Amniotic stem cell (primary cell): ENCODE results near the gene RCOR3.
"Not testable (repeated sequence)": the region's sequence is repeated elsewhere in the genome, so short reads cannot be mapped to it uniquely, and the experiment has no call there.

Source experiments
- DNase-seq: peaks from one replicate; lab custom pipeline; 2025; lab: John Stamatoyannopoulos, UW

Gene RCOR3

DNA sequence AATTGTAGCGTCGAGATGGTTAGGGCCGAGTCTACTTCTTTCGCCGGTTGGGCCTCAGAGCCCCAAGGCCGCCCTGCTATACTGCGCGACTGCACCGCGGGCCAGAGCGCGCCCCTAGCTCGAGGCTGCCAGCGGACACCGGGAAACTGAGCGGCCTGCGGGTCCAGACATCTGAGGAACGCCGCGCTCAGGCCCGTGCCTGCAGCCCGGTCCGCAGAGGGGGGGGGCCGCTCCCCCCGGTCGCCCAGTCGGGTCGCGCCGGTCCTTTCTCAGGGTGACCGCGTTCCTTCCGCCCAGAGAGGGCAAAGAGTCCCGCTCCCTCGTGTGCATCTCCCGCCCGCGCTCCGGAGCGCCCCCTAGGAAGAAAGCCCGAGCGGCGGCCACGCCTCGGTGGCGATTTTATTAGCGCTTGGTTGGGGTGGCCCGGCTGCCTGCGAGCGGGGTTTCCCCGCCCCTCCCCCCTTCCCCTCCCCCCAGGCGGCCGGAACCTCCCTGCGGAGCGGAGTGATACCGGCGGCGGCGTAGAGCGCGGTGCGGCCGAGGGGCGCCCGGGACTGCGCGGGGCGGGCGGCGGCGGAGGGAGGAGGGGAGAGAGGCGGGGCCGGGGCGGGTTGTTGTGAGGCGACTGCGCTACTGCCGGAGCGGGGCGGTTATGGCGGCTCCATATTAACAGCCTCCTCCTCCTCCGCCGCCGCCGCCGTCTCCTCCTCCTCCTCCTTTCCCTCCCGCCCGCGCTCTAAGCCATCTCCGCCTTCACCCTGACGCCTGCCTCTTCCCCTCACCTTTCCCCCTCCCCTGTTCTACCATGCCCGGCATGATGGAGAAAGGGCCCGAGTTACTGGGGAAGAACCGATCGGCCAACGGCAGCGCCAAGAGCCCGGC is at the start of gene RCOR3:
RCOR3 (plus strand) TSS at position 611 of the 882 bp plus-strand sequence; CDS start at position 806, 195 bp downstream.
- peak; percentile 83 for DNase-seq

DNA sequence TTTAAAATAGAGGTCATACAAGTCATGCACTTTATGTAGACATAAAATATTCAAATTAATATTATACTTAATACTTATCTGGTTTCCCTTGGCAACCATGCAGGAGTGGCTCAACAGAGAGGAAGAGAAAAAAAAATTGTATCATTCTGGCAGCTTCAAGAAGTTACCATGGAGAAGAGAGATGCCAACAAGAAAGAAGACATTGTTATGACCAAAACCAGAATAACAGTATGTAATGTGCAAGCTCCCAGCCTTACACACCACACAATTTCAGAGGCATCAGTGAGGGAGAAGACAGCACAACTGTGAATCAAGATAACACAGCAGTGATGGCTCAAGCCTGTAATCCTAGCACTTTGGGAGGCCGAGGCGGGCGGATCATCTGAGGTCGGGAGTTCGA is 49.1 kb upstream of the RCOR3 start:
- no peak for DNase-seq

DNA sequence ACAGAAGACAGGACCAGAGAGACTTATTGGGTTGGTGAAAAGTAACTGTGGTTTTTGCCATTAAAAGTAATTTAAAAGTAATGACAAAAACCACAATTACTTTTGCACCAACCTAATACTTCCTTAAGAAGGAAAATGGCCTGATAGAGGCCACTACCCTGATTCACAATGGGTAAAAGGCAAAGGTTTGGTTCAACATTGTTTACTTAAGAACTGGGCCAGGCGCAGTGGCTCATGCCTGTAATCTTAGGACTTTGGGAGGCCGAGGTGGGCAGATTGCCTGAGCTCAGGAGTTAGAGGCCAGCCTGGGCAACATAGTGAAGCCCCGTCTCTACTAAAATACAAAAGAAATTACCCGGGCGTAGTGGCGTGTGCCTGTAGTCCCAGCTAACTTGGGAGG is 48.2 kb upstream of the RCOR3 start:
- no peak for DNase-seq

DNA sequence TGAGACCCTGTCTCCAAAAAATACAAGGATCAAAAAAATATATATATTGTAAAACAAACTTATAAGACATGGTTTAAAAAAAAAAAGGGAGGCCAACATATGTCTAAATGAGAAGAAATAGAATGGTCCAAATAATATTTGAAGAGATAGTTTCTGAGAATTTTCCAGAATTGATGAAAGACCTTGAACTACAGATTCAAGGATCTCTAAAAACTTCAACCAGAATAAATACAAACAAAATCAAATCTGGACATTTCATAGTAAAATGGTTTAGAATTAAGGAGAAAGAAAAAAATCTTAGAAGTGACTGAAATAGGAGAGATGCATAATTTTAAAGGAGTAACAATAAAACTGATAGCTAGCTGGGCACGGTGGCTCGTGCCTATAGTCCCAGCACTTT is 45.5 kb upstream of the RCOR3 start:
- DNase-seq: no peak

DNA sequence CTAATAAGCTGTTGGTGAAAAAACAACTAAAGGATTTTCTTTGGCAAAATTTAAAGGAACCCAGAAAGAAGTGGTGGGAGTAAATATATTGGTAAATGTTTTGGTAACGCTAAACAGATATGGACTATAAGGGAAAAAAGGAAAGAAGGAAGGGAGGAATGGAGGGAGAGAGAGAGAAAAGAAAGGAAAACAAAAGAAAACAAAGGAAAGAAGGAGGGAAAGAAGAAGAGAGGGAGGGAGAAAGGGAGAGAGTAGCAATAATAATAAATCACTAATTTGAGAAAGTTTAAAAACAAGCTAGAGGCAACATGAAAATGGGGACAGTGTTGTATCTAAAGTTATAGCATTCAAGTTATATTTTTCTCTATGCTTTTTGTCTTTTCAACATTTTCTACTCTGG is 43.6 kb upstream of the RCOR3 start:
- DNase-seq: no peak

DNA sequence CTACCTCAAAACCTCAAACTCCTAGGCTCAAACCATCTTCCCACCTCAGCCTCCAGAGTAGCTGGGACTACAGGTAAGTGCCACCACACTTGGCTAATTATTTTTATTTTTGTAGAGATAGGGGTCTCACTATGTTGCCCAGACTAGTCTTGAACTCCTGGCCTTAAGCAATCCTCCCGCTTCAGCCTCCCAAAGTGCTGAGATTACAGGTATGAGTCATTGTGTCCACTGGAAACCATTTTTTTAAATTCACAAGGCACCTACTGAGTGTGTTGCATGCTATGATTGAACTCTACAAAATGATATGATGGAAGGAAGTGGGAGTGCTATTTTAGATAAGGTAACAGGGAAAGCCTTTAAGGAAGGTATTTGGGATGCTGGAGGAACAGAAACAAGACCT is 41.8 kb upstream of the RCOR3 start:
- DNase-seq: no peak

DNA sequence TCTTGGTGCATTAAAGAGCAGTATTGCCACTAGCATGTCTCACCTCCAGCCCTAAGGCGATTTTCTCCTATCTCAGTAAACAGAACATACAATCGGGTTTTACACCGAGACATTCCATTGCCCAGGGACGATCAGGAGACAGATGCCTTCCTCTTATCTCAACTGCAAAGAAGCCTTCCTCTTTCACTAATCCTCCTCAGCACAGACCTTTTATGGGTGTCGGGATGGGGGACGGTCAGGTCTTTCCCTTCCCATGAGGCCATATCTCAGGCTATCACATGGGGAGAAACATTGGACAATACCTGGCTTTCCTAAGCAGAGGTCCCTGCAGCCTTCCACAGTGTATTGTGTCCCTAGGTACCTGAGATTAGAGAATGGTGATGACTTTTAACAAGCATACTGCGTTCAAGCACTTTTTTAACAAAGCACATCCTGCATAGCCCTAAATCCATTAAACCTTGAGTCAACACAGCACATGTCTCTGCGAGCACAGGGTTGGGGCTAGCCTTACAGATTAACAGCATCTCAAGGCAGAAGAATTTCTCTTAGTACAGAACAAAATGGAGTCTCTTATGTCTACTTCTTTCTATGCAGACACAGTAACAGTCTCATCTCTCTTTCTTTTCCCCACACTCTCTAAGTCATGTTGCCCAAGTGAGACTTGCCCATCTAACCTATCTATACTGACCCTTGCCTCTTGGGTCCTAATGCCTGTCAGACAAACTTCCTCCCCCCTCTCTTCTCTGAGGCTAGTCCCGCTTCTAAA is 36.5 kb upstream of the RCOR3 start:
- DNase-seq: not testable (repeated sequence)

DNA sequence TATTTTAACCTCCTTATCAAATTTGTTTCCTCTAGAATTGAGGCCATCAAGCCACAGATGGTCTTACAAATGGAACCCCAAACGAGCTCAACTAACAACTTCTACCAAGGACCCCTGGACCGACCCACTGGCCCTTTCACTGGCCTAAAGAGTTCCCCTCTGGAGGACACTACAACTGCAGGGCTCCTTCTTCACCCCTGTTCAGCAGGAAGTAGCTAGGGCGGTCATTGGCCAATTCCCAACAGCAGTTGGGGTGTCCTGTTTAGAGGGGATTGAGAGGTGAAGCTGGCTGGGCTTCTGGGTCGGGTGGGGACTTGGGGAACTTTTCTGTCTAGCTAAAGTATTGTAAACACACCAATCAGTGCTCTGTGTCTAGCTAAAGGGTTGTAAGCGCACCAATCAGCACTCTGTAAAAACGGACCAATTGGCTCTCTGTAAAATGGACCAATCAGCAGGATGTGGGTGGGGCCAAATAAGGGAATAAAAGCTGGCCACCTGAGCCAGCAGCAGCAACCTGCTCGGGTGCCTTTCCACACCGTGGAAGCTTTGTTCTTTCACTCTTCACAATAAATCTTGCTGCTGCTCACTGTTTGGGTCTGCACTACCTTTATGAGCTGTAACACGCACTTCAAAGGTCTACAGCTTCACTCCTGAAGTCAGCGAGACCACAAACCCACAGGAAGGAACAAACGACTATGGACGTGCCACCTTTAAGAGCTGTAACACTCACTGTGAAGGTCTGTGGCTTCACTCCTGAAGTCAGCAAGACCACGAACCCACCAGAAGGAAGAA is 30.4 kb upstream of the RCOR3 start:
- DNase-seq: not testable (repeated sequence)

DNA sequence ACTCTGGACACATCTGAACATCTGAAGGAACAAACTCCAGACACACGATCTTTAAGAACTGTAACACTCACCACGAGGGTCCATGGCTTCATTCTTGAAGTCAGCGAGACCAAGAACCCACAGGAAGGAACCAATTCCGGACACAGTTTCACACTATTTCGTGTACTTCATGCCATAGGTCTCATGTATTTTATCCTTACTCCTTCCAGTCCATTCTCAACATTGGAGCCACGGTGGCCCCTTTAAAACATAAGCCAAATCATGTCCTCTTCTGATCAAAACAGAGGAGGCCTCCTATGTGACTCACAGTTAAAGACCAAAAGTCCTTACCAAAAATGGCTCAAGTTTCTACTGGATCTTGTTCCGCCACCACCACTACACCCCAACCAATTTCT is 29.8 kb upstream of the RCOR3 start:
- DNase-seq: no peak

DNA sequence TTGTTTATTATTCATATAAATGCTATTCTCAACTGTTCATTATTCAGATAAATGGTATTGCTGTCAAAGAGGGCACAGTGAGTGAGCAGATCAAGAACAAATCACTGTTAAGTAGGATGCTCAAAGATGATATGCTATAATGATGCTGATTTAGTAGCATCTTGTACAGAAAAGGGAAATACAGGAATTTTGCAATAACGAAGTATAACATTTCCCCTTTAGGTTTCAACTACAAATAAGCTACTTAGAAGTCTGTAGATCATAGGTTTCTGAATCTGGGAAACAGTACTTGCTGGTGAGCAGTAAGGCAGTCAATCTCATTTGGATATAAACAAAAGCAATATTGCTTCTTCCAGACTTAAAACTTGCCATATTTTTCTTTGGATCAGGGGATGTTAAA is 27.3 kb upstream of the RCOR3 start:
- DNase-seq: no peak

DNA sequence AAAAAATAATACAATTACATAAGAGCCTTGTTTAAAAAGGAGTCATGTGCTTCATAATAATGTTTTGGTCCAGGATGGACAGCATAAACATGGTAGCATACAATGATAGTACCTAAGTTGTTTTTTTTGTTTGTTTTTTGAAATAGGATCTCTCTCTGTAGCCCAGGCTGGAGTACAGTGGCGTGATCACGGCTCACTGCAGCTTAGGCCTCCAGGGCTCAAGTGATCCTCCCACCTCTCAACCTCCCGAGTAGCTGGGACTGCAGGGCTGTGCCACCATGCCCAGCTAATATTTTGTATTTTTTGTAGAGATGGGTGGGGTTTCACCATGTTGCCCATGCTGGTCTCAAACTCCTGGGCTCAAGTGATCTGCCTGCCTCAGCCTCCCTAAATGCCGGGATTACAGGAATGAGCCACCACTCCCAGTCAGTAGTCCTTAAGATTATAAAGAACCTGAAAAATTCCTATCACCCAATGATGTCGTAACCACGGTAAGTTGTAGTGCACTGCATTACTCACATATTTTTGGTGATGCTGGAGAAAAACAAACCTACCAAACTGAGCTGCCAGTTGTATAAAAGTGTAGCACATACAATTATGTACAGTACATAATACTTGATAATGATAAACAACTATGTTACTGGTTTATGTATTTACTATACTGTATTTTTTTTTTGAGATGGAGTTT is 22.4 kb upstream of the RCOR3 start:
- DNase-seq: no peak

DNA sequence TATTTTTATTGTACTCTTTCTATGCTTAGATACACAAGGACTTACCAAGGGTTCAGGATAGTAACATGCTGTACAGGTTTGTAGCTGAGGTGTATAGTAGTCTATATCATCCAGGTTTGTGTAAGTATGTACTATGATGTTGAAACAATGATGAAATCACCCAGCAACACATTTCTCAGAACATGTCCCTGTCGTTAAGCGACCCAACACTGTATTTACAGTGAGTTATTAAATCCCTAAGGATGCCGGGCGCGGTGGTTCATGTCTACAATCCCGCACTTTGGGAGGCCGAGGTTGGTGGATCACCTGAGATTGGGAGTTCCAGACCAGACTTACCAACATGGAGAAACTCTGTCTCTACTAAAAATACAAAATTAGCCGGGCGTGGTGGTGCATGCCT is 21.6 kb upstream of the RCOR3 start:
- no peak for DNase-seq

DNA sequence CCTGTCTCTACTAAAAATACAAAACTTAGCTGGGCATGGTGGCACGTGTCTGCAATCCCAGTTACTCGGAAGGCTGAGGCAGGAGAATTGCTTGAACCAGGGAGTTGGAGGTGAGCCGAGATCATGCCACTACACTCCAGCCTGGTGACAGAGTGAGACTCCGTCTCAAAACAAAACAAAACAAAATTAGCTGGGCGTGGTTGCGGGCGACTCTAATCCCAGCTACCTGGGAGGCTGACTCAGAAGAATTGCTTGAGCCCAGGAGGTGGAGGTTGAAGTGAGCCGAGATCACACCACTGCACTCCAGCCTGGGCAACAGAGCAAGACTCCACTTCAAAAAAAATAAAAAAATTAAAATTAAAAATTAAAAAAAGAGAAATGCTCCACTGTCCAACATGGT is 18.6 kb upstream of the RCOR3 start:
- not testable (repeated sequence) for DNase-seq

DNA sequence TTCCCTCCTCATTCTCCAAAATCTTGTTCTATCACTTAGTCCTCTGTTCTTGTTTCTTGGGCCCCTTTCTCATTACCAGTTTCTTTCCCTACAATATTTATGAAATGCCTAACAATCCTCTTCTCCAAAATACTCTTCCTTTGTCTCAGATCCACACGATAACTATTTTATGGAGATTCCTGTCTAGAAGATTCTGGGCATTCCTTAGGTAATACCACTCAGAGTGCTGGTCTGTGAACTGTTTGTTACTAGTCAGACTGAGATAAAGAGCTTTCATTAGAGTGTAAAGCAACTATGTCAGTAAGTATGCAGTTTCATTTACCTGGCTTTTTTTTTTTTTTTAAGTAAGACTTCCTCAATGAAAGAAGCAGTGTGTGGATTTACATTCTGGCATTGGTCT is 18.1 kb upstream of the RCOR3 start:
- no peak for DNase-seq

DNA sequence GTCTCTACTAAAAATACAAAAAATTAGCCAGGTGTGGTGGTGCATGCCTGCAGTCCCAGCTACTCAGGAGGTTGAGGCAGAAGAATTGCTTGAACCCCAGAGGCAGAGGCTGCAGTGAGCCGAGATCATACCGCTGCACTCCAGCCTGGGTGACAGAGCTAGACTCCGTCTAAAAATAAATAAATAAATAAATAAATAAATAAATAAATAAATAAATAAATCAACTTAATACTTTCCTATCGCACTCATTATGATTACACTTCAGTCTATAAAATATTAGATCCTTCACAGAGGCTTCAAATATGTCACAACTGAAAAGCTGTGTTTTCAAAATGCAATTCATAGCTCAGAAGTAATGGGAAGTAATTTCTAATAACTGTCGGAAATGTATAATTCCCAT is 15.5 kb upstream of the RCOR3 start:
- not testable (repeated sequence) for DNase-seq

DNA sequence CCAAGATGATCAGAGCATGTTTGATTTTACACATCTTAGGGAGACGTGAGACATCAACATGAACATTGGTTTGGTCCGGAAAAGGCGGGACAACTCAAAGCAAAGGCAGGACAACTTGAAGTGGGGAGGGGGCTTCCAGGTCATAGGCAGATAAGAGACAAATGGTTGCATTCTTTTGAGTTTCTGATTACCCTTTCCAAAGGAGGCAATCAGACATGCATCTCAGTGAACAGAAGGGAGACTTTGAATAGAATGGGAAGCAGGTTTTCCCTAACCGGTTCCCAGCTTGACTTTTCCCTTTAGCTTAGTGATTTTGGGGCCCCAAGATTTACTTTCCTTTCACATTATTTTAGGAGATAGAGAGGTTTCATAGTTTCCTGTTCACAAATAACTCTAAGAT is 12.6 kb upstream of the RCOR3 start:
- DNase-seq: not testable (repeated sequence)

DNA sequence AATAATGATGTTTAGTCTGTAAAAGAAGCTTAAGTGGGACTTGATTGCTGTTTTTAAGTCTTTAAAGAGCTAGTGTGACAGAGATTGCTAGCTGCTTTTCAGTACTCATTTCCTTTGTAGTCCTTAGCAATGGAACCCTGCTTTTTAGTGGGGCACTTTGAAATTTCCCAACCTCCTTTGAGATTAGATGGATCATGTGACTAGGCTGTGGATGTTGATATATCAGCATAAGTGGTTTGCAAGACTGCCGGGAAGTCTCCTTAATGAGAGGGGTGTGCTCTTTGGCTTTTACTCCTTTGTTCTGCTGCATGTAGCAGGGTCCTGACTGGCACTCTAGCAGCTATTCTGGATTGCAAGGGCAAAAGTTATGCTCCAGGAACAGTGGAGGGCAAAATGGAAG is 11.2 kb upstream of the RCOR3 start:
- no peak for DNase-seq

DNA sequence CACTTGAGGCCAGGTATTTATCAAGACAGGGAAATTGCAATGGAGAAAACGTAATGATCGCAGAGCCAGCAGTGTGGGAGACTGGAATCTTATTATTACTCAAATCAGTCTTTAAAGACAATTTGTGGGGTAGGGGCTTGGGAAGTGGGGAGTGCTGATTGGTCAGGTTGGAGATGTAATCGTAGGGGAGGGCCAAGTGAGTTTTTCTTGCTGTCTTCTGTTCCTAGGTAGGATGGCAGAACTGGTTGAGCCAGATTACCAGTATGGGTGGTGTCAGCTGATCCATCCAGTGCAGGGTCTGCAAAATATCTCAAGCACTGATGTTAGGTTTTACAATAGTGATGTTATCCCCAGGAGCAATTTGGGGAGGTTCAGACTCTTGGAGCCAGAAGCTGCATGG is 9.6 kb upstream of the RCOR3 start:
- DNase-seq: not testable (repeated sequence)

DNA sequence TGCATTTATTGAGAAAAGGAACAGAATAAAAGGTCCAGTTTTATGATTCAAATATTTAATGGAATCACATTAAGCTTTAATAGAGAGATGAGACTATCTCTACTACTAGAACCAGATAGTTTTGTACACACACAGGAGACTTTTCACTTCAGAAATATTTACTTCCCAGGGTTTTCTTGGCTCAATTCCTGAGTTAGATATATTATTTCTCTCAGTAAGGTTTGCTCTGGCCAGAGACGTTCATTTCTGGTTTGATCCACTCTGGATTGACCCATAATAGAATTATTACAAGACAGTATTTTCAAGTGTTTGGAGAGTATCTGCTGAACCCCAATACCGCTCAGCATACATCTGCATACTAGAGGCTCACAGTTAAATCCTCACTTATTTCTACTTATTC is 1.3 kb upstream of the RCOR3 start:
- no peak for DNase-seq

DNA sequence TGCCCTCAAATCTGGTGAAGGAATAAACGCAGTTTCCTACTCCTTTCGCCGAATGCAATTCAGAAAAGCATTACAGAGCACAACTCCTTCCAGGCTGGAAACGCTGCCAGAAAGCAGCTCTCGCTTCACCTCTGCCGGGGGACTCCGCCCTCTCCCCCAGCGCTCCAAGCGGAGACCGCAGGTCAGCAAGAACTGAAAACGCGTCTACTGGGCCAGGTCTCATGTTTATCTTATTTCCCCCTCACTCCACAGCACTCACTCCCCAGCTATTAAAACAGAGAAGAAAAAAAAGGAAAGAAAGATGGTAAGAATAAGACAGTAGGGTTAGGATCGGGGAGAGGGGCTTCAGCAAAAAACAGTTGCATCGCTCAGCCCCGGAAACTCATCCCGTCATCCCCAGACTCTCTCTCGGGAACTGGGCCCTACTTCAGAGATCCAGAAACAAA is 833 bp upstream of the RCOR3 start:
- peak; percentile 27 for DNase-seq

DNA sequence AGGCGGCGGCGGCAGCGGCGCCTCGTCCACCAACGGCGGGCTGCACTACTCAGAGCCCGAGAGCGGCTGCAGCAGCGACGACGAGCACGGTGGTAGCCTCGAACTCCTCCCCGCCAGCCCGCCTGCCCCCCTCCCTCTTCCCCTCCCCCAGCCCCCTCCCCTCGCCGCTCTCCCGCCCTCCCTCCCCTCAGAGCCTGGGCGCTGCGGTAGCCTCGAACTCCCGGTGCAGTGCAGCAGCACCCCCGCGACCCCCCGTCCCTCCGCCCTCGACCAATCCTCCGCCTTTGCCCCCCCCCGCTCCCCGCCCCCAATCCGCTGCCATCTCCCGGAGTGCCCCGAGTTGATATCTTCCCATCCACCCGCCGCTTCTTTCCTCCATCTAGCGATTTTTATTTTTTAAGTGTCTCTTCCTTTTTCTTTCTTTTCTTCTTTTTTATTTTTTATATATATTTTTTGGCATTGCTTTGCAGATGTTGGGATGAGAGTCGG is 516 bp downstream of the RCOR3 start:
- DNase-seq: peak; percentile 15
